Progenitor cell of endocrine pancreas (in vitro differentiated cells): ENCODE results near the gene FBXL15. TPM values are rescaled to one million over a fixed set of nuclear protein-coding genes. Genes with fewer than 3 reads are reported as not detected.

Source experiments
- DNase-seq: peaks from one replicate; pipeline ENCODE4 v3.0.0; 2021; ENCODE audit warnings: low spot score; ENCODE audit not compliant: unreplicated experiment
- H3K27ac Mint-ChIP-seq: 2 replicates; pipeline ENCODE4 v1.8.0; 2021; ENCODE audit warnings: mild to moderate bottlenecking, moderate library complexity, mixed read lengths
- H3K27me3 Mint-ChIP-seq: 2 replicates; pipeline ENCODE4 v1.8.0; 2021; ENCODE audit warnings: mixed read lengths
- H3K36me3 Mint-ChIP-seq: 2 replicates; pipeline ENCODE4 v1.8.0; 2022; ENCODE audit warnings: mixed read lengths; ENCODE audit not compliant: insufficient read depth
- H3K4me1 Mint-ChIP-seq: 2 replicates; pipeline ENCODE4 v1.8.0; 2021; ENCODE audit warnings: low read depth, mixed read lengths
- H3K4me3 Mint-ChIP-seq: 2 replicates; pipeline ENCODE4 v1.8.0; 2021; ENCODE audit warnings: low read depth, mild to moderate bottlenecking, moderate library complexity, mixed read lengths
- H3K9me3 Mint-ChIP-seq: 2 replicates; pipeline ENCODE4 v1.8.0; 2021; ENCODE audit warnings: low read depth, mixed read lengths
- total RNA-seq: library from RNA; stranded (reverse); gene quantifications from 2 replicates; pipeline ENCODE4 v1.2.1, GENCODE V29; 2021
- TF ChIP-seq, protein P1 (sequence below): fragments of 200-600 bp; sonication (generic); IDR thresholded peaks from one replicate; pipeline ENCODE4 v1.5.0; 2021; ENCODE audit warnings: antibody characterized with exemption, mild to moderate bottlenecking; ENCODE audit not compliant: unreplicated experiment

FBXL15 gene
- total RNA-seq, 1 donor from 2014 or later: 14.0 TPM

DNA sequence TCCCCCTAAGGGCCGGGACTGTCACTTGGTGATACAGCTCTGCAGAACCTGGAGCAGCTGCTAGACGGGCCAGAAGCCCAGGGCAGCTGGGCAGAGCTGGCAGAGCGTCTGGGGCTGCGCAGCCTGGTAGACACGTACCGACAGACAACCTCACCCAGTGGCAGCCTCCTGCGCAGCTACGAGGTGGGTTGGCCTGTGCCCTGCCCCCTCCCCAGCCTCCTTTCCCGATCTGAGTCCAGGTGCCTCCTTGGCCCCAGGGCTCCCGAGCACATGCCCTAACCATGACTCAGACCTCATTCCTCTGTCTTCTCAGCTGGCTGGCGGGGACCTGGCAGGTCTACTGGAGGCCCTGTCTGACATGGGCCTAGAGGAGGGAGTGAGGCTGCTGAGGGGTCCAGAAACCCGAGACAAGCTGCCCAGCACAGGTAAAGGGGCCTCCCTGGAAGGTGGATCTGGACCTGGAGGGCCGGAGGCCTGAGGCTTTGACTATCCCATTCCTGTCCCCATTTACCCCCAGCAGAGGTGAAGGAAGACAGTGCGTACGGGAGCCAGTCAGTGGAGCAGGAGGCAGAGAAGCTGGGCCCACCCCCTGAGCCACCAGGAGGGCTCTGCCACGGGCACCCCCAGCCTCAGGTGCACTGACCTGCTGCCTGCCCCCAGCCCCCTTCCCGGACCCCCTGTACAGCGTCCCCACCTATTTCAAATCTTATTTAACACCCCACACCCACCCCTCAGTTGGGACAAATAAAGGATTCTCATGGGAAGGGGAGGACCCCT, 18.7 kb upstream of the FBXL15 start:
- Mint-ChIP-seq H3K4me1 (no peaks in the 10 kb centered on the region), H3K27ac (no peak overlapping the region), H3K27me3 (peaks cover 15% of the 10 kb centered on the region)

DNA sequence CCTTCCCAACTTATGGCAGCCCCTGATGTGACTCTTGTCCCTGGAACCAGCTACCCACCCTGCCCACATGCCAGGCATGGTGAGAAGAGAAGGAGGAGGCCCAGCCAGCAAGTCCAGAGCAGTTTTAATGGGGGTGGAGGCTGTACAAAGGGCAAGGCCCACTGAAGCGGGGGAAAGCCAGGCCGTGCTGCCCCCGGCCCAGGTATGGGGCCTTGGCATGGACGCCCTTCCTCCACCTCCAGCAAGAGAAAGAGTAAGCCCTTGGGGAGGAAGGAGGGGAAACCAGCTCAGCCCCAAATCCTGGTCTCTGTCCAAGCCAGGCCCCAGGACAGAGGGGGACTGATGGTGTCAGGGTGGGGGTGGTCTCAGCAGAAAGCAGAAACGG, 18.1 kb upstream of the FBXL15 start:
- Mint-ChIP-seq H3K27me3 (peaks cover 21% of the 10 kb centered on the region), H3K9me3 (no peaks in the 10 kb centered on the region), H3K36me3 (no peaks in the 10 kb centered on the region), H3K27ac (no peak overlapping the region), H3K4me3 (no peak overlapping the region), H3K4me1 (no peaks in the 10 kb centered on the region)
- DNase-seq: no peak
- TF ChIP-seq, protein P1, sequence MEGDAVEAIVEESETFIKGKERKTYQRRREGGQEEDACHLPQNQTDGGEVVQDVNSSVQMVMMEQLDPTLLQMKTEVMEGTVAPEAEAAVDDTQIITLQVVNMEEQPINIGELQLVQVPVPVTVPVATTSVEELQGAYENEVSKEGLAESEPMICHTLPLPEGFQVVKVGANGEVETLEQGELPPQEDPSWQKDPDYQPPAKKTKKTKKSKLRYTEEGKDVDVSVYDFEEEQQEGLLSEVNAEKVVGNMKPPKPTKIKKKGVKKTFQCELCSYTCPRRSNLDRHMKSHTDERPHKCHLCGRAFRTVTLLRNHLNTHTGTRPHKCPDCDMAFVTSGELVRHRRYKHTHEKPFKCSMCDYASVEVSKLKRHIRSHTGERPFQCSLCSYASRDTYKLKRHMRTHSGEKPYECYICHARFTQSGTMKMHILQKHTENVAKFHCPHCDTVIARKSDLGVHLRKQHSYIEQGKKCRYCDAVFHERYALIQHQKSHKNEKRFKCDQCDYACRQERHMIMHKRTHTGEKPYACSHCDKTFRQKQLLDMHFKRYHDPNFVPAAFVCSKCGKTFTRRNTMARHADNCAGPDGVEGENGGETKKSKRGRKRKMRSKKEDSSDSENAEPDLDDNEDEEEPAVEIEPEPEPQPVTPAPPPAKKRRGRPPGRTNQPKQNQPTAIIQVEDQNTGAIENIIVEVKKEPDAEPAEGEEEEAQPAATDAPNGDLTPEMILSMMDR: no peak

More for the DNA sequence above, 18.7 kb upstream of the FBXL15 start:
- H3K36me3 Mint-ChIP-seq: no peaks in the 10 kb centered on the region
- no peak for DNase-seq
- TF ChIP-seq, protein P1: no peak
- H3K9me3 Mint-ChIP-seq: no peaks in the 10 kb centered on the region
- H3K4me3 Mint-ChIP-seq: no peak overlapping the region

DNA sequence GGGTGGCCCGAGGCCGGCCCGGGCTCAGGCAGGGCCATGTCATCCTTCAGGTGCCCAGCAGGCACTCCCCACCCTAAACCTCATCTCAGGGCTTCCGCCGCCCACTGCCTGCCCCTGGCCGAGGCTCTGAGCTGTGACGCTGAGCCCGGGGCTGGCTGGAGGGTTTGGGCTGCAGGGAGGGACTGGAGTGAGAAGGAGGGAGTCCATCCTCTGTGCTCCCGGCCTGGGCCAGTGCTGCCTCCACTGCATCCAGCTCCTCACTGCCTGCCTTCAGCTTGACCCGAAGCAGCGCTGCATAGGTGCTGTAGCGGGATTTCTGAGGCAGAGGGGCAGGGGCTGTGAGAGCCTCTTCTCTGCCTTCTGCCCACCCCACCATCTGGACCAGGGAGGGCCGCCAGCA, 17.5 kb upstream of the FBXL15 start:
- H3K9me3 Mint-ChIP-seq: no peaks in the 10 kb centered on the region
- DNase-seq: no peak
- no peaks in the 10 kb centered on the region for H3K36me3 Mint-ChIP-seq
- no peak overlapping the region for H3K4me3 Mint-ChIP-seq
- no peak overlapping the region for H3K27ac Mint-ChIP-seq
- H3K27me3 Mint-ChIP-seq: peaks cover 27% of the 10 kb centered on the region
- H3K4me1 Mint-ChIP-seq: peaks cover under 1% of the 10 kb centered on the region
- TF ChIP-seq, protein P1: no peak

DNA sequence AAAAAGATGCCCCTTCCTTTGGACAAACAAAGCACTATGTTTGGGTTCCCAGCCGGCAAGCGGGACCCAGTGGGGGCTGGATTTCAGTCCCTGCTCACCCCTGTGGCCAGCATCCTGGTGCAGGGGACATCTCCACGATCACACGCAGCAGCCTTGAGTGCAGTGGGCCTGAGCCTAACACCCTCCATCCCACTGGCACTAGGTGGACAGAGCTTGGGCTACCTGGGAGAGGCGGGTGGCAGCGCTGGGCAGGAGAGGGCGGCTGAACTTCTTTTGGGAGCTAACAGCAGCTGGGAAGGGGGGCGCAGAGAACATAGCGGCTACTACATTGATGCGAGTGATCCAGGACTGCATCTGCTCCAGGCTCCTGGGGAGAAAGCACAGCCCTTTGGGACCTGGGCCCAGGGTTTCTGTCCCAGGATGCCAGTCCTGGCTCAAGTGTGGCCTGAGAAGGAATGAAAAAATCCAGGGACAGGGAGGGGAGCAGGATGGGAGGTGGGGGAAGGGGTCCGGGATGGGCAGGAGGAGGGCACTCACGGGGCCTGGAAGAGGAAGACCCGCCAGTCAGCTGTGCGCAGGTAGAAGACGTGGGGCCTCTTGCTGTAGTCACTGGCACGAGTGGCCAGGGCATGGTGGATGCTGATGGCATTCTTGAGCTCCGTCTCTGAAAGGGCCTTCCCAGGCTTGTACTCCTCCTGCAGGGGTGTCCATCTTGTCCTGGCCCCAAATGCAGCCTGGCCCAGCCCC, 16.1 kb upstream of the FBXL15 start:
- Mint-ChIP-seq H3K4me1 (peaks cover 5% of the 10 kb centered on the region), H3K4me3 (no peak overlapping the region), H3K36me3 (no peaks in the 10 kb centered on the region), H3K27ac (no peak overlapping the region), H3K27me3 (peaks cover 34% of the 10 kb centered on the region), H3K9me3 (no peaks in the 10 kb centered on the region)
- no peak for DNase-seq
- TF ChIP-seq, protein P1: no peak

DNA sequence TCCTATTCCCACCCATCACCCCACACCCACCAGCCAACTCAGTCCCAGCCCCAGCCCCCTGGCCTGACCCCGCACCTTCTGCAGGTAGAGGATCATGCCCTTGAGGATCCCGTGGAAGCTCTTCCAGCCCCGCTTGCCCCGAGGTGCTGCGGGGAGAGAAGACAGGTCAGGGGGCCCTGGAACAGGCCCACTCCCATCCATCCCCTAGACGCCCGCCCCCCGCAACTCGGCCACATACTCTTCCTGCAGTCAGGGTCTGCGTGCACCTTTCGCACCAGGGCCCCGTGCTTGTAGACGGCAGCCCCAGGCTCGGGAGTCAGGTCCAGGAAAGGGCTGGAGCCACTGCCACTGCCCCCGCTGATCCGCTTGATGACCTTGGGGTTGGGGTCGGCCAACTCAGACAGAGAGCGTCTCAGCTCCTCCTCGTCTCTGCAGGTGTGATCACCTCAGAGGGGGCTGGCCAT, 15.5 kb upstream of the FBXL15 start:
- Mint-ChIP-seq H3K4me3 (no peak overlapping the region), H3K36me3 (no peaks in the 10 kb centered on the region), H3K27me3 (peaks cover 40% of the 10 kb centered on the region), H3K27ac (no peak overlapping the region), H3K9me3 (no peaks in the 10 kb centered on the region), H3K4me1 (peaks cover 11% of the 10 kb centered on the region)
- DNase-seq: no peak
- TF ChIP-seq, protein P1: no peak
